ENCODE results near the gene ADORA2A.

The ADORA2A gene

DNA sequence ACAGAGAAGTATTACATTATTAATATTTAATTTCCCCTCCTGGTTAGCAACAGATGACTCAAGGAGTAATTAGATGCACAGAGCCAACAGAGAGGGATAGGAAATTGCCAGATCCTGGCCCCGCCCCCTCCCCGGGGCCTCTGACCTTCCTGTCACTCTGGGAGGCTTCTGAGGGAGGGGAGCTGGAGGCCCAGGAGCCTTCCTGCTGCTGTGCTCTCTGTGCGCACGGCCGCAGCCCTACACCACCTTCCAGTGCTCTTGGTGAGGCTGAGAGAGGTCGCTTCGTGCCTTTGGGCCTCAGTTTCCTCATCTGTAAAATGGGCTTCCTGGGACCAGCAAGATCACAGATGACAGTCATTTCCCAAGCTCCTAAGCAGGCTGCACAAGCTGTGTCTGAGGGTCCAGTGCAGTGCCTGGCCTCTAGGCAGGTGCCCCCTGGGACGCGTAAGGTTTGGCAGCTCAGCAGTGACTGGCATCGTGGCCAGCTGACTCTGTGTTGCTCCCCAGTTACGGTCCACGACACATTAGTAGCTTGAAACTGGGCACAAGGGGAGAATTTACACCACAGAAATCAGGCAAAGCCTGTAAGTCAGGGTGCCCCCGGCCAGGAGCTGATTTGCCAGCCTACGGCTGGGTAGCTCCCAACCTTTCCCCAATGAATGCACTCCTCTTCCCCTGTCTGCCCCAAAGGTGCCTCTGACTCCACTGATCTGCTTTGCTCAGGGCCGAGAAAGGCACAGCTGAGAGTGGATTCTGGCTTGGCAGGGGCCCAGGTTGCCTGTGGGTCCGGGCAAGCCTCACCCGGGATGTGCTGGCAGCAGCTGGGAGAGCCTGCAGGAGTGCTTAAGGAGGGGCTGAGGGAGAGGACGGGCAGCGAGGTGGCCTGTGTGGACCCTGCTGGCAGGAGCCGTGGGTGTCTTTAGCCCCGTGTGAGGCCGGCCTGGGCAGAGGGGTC is 2.3 kb downstream of the ADORA2A start:
- no peak overlapping the region for H3K4me3 ChIP-seq (ENCODE audit: low read depth, low read length)
- TF ChIP-seq, protein P1, sequence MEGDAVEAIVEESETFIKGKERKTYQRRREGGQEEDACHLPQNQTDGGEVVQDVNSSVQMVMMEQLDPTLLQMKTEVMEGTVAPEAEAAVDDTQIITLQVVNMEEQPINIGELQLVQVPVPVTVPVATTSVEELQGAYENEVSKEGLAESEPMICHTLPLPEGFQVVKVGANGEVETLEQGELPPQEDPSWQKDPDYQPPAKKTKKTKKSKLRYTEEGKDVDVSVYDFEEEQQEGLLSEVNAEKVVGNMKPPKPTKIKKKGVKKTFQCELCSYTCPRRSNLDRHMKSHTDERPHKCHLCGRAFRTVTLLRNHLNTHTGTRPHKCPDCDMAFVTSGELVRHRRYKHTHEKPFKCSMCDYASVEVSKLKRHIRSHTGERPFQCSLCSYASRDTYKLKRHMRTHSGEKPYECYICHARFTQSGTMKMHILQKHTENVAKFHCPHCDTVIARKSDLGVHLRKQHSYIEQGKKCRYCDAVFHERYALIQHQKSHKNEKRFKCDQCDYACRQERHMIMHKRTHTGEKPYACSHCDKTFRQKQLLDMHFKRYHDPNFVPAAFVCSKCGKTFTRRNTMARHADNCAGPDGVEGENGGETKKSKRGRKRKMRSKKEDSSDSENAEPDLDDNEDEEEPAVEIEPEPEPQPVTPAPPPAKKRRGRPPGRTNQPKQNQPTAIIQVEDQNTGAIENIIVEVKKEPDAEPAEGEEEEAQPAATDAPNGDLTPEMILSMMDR (IDR thresholded peaks at IDR 0.05; ENCODE audit: low read depth, low read length), result no peak

- TF ChIP-seq, protein P1 (IDR thresholded peaks at IDR 0.05; ENCODE audit: low read depth, low read length), result no peak
- H3K4me3 ChIP-seq (ENCODE audit: low read depth, low read length), result no peak overlapping the region
Measured at GRCh38 chr22:24430431-24431308, 3.3 kb downstream of the ADORA2A start.

DNA sequence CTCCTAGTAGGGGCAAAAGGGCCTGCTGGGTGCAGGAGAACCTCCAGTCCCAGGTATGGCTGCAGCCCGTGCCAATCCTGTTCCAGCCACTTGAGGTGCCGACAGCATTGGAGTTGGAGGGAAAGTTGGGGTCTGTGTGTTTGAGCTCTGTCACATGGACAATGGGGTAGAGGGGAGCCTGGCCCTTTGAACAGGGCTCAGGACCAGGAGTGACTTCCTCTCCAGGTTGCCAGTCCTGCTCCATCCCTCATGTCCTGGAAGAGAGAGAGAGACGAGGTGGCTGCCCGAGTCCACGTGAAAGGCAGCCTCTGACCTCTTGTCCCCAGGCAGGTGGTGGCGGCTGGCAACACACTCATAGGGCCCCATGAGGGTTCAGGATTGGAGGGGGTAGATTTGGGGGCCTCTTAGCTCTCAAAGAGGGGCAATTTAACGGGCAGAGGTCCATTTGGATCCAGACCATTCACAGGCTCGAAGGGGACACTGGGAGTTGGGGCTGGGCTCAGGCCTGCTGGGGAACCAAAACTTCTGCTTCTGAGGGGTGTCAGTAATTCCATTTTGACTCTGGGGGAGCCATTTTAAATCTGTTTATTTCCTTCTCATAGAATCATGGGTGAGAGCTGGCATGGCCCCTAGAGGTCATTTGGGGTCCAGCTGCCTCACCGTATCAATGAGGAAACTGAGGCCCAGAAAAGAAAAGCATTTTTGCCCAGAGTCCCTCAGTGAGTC is 4.1 kb downstream of the ADORA2A start:
- TF ChIP-seq, protein P1 (IDR thresholded peaks at IDR 0.05; ENCODE audit: low read depth, low read length), result no peak
- no peak overlapping the region for H3K4me3 ChIP-seq (ENCODE audit: low read depth, low read length)

- H3K4me3 ChIP-seq (ENCODE audit: low read depth, low read length), result no peak overlapping the region
- TF ChIP-seq, protein P1 (IDR thresholded peaks at IDR 0.05; ENCODE audit: low read depth, low read length), result no peak
Measured at GRCh38 chr22:24432059-24432853, 4.9 kb downstream of the ADORA2A start.

- TF ChIP-seq, protein P1 (IDR thresholded peaks at IDR 0.05; ENCODE audit: low read depth, low read length), result no peak
- no peak overlapping the region for H3K4me3 ChIP-seq (ENCODE audit: low read depth, low read length)
Measured at GRCh38 chr22:24433001-24433827, 5.8 kb downstream of the ADORA2A start.
